GM18861 (cell line): Measurements from ENCODE around the gene CIPC.

Experiments used
- ATAC-seq: cut with Tn5 transposase; IDR thresholded peaks from one replicate; pipeline ENCODE4 v1.9.1; 2021; ENCODE audit not compliant: unreplicated experiment

The CIPC gene

DNA sequence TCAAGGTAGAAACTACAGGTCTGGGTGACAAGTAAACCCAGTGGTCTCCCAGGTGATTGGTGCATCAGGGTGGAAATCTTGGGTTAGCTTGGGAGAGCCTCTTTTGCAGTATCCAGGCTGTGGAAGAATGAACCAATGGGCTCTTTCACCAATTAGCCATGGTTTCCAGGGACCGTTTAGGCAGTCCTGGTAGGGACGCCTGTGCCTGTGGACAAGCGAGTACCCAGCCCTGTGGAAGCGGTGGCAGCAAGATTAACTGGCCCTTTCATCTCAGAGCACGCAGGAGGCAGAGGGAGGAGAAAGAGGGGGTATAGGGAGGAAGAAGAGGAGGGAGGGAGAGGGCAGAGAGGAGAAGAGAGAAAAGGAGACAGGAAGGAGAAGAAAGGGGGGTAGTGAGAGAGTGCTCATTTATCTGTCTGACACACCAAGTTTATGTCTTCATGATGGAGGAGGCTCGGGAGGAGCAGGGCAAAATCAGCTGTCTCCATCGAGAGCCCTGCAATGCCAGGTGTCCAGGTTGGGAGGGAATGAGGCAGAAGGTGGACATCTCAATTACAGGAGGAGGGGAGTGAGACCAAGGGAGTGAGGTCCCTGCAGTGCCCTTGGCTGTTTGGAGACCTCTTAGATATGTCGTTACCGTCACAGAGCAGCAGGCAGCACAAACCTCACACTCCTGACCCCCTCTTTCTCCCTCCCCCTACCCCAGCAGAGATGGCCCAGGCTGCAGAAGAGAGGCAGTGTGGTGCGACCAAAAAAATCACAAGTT lies 48.1 kb downstream of the CIPC start:
- ATAC-seq, result no peak

DNA sequence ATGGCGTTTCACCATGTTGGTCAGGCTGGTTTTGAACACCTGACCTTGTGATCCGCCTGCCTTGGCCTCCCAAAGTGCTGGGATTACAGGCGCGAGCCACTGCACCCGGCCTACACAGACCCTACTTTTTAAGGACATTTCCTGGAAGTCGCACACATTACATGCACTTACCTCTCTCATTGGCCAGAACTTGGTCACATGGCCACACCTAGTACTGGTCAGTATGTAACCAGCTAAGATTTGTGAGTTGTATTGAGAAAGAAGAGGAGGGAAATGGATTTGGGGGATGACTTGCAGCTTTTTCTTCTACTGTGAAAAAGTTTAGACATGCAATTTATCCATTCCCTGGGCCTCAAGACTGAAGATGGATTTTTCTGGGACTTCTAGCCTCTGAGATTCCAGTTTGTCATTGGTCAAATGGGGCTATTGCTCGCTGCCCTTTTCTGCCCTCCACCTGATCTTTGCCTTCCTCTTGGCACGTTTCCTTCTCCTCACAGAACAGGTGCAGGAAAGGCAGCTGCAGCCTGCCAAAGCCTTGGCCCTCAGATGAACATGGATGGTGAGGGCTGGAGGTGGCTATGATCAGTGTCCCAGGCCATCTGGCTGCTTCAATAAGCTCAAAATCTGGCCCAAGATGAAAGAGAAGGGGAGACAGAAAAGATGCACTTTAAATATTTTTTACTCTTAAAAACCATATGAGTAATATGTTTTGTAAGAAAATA lies 50.6 kb downstream of the CIPC start:
- ATAC-seq, result no peak

DNA sequence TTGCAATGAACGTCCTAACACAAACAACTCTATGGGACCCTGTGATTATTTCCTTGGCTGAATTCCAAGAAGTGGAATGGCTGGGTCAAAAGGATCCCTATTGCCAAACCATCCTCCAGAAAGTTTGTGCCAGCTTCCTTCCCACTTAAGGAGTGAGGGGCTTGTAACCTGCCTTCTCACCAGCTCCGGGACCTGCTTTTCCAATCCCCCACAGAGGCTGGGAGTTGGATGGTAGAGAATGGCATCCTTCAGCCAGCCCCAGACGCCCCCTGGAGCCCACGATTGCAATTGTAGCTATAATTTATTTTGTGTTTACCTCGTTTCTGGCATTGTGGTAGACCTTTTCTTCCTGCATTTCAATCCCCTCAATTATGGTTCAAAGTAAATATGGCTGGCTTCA lies 53.2 kb downstream of the CIPC start:
- no peak for ATAC-seq

DNA sequence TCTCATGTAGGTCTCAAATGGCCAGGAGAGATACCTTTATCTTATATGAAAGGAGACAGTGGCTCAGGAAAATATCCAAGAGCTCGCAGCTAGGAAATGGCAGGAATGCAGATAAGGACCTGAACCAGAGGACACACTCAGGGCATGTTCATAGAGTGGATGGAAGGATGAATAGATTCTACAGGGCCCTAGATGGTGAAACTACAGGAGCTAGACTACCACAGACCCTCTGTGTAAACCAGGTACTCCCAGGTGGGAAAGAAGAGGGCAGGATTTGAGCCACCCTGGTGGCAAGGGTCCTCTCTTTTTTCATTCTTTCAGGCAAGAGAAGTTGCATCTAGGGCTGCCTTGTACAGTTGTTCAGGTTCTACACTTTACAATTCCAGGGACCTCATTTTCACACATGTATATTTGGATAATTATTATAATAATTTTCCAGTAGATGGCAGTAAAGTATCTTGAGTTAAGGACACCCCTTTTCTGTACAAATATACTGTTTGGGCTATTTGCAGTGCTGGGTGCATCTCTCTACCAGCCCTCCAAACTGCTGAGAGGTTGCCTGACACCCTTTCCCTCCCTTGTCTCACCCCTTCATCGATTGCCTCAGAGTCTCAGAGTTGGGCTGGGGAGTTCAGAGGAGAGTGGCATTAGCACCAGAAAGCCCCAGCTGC lies 54.0 kb downstream of the CIPC start:
- no peak for ATAC-seq

DNA sequence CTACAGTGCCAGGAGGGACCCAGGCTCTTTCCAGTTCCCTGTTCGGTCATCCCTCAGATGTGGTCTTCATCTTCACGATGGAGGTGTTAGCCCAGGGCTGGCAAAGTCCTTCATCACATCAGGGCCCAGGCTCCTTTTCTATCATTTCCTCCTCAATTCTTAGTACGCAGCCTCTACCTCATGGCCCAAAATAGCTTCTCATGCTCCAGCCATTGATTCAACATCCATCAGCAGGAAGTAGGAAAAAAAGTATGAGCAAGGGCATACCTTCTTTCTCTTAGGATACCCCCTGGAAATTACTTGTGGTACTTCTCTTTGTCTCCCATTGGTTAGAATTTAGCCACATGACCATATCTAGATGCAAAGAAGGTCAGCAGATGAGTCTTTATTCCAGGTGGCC lies 55.7 kb downstream of the CIPC start:
- no peak for ATAC-seq

DNA sequence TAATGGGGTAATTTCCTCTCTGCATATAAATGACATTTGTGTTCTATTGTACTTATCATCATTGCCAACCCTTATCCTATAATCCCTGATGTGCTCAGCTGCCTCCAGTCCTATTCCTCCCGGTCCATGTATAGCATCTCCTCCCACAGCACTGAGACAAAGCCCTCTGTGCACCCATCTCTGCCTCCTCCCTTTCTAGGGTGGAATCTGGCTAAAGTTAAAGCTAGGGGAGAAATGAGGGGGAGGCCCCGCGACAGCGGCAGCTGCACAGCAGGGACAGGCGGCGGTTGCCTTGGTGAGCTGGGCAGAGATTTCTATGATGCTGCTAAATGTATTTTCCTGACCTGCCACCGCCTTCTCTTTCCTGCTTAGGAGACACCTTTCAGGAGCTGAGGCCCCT lies 56.4 kb downstream of the CIPC start:
- ATAC-seq, result no peak

DNA sequence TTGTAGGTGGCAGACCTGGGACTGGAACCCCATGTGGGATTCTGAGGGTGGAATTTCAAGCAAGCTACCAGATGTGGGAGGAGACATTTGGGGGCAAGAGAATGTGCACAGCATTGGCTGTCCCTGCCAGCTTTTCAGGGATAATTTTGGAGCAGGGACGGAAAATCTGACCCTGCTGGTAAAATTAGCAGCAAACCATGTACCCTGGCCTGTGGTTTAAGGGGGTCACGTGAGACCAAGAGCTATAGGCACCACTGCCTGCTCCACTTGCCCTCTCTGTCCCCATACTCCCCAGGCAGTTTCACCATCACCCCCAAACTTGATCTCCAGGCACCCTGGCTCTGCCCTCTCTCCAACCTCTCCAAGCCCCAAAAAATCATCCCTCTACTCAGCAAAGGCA lies 57.0 kb downstream of the CIPC start:
- ATAC-seq, result no peak

DNA sequence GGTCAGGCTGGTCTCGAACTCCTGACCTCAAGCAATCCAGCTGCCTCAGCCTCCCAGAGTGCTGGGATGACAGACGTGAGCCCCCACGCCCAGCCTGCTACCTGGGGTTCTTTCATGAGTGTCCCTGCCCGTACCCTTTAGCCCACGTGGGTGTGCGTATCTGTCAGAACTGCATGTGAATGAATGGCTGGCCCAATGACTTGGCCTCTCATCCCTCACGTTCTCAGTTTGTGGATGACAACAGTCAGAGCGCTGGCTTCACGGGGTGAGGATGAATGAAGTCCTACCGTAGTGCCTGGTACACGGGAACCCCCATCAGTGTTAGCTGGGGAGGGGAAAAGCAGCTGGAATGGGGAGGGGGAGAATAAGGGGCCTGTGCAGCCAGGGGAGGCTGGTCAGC lies 59.7 kb downstream of the CIPC start:
- ATAC-seq, result no peak

DNA sequence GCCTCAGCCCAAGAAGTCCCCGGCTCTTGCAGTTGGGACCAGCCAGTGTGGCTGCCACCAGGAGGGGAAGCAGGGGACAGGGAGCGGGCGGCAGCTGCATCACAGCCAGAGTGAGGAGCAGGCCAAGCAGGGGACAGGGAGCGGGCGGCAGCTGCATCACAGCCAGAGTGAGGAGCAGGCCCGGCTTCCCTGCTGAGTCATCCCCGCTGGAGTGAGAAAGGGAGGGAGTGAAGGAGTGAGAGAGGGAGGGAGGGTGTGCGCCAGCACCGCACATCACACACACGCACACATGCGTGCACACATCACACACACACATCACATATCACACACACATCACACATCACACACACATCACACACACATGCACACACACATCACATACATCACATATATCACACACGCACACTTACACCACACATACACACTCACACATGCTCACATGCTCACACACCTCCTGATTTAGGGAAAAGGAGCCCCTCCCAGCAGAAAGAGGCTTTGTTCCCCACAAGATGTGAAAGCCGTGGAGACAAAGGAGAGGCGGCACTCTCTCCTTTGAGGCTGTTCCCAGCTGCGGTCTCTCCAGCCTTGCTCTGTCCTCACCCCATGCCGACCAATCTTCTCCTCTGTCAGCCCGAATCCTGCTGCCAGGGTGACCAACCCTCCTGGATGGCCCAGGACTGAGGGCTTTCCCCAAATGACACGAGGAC lies 60.3 kb downstream of the CIPC start:
- ATAC-seq, result no peak

DNA sequence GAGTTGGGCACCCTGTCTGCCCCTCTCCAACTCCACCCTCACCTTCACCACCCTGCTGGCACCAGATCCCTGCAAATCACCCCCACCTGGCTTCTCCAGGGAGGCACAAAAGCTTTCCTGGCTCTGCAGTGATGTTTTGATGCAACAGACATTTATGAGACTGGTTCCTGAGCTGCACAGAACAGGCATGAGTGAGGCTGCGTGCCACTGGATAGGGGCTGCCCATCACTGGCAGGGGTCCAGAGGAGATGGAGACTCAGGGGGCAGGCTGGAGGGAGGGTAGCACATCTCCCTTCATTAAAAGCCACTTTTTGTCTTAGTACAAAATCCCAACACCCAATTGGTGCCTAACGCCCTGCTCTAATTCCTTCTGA lies 60.8 kb downstream of the CIPC start:
- no peak for ATAC-seq

DNA sequence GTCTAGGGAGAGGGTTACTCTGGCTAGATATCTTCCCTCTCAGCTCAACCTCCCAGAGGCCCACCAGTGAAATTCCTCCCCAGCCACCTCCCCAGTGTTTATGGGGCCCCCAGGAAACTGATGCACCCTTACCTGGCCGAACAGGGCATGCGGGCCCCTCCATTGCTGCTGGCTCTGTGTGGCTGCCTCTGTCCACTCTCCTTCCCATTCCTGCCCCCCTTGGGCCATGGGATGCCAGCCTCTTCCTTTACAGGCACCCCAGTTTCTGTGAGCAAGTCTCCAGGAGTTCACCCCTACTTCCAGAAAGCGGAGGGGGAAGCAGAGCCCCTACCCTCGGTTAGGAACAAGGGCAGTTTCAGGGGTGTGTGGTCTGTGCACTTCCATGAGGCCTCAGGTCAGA lies 63.0 kb downstream of the CIPC start:
- no peak for ATAC-seq
